NCI-H82 treated with DMSO at 0.1 percent for 48 hours (cell line): ENCODE measurements around the gene HEY2.
"Not testable (repeated sequence)": the region's sequence is repeated elsewhere in the genome, so short reads cannot be mapped to it uniquely, and the experiment has no call there.

Source experiments
- DNase-seq: peaks from one replicate; lab custom pipeline; 2025; ENCODE audit not compliant: unreplicated experiment; lab: John Stamatoyannopoulos, UW

The HEY2 gene

GRCh38 chr6:125749173-125749864 is at the start of gene HEY2:
HEY2 (plus strand) TSS chr6:125749632; CDS start chr6:125749777, 145 bp downstream.
- DNase-seq = peak; percentile 75

GRCh38 chr6:125700581-125701353 is 48.7 kb upstream of the HEY2 start:
- DNase-seq = no peak

GRCh38 chr6:125701354-125701668 is 48.1 kb upstream of the HEY2 start:
- no peak for DNase-seq

GRCh38 chr6:125703882-125704281 is 45.5 kb upstream of the HEY2 start:
- not testable (repeated sequence) for DNase-seq

GRCh38 chr6:125707615-125708243 is 41.7 kb upstream of the HEY2 start:
- DNase-seq = no peak

- DNase-seq = no peak
Observed at GRCh38 chr6:125711013-125711675, 38.3 kb upstream of the HEY2 start.

- DNase-seq = no peak
Observed at GRCh38 chr6:125714441-125715090, 34.9 kb upstream of the HEY2 start.

GRCh38 chr6:125717120-125717731 is 32.2 kb upstream of the HEY2 start:
- no peak for DNase-seq

- DNase-seq = no peak
Observed at GRCh38 chr6:125718109-125718508, 31.3 kb upstream of the HEY2 start.

- DNase-seq = no peak
Observed at GRCh38 chr6:125722886-125723285, 26.5 kb upstream of the HEY2 start.

GRCh38 chr6:125727216-125727615 is 22.2 kb upstream of the HEY2 start:
- DNase-seq = no peak

- DNase-seq = no peak
Observed at GRCh38 chr6:125728739-125729138, 20.7 kb upstream of the HEY2 start.

- DNase-seq = no peak
Observed at GRCh38 chr6:125729983-125730382, 19.4 kb upstream of the HEY2 start.

GRCh38 chr6:125732398-125732797 is 17.0 kb upstream of the HEY2 start:
- DNase-seq = no peak

- DNase-seq = no peak
Observed at GRCh38 chr6:125733516-125734300, 15.7 kb upstream of the HEY2 start.

- DNase-seq = no peak
Observed at GRCh38 chr6:125738276-125738675, 11.2 kb upstream of the HEY2 start.

- no peak for DNase-seq
Observed at GRCh38 chr6:125739364-125739763, 10.1 kb upstream of the HEY2 start.

GRCh38 chr6:125741336-125741735 is 8.1 kb upstream of the HEY2 start:
- no peak for DNase-seq

- no peak for DNase-seq
Observed at GRCh38 chr6:125742024-125742423, 7.4 kb upstream of the HEY2 start.
